K562 (cell line): ENCODE measurements around the gene PODXL. TPM values are rescaled to one million over a fixed set of nuclear protein-coding genes. Genes with fewer than 3 reads are reported as not detected.

ENCODE experiments used
- ATAC-seq: fragments of 200-7000 bp; cut with Tn5 transposase; 3 replicates; pipeline ENCODE4 v1.9.1; 2020; ENCODE audit warnings: moderate library complexity
- BruUV-seq: library from RNA; stranded (reverse); fragments of 400-500 nt; replicated peaks from 2 replicates; lab custom pipeline; 2021; lab: Mats Ljungman, UMichigan
- CTCF ChIA-PET: fragments of 300-600 bp; formaldehyde crosslinking; extraction: SDS; loops from one replicate; lab custom pipeline; 2021; ENCODE audit warnings: low intra/inter-chr PET ratio; lab: Yijun Ruan, JAX
- POLR2A ChIA-PET: fragments of 300-600, 350-650 bp; sonication (Branson Sonifier 250); formaldehyde crosslinking; extraction: SDS; loops from one replicate; lab custom pipeline; 2021; ENCODE audit warnings: antibody characterized with exemption, inconsistent platforms; lab: Yijun Ruan, JAX
- DNase-seq, 4 experiments: peaks; one replicate each; pipeline versions ENCODE4 v3.0.0 to v3.0.0-alpha.2; 2011 to 2018; ENCODE audit warnings: low spot score in 3 of 4, mixed read lengths in 3 of 4; ENCODE audit errors: extremely low read depth in 1 of 4
- FAIRE-seq: peaks from 2 replicates; lab custom pipeline; 2011; peaks lifted over from hg19 to GRCh38; lab: Jason Lieb, UNC
- H2AFZ ChIP-seq: 2 replicates; pipeline ENCODE4 v1.6.0; 2011; ENCODE audit warnings: low read depth, low read length, control low read depth, inconsistent platforms
- H3K27ac ChIP-seq: fragments of 200-600 bp; 3 replicates; pipeline ENCODE4 v1.8.0; 2011; ENCODE audit warnings: low read depth, mild to moderate bottlenecking, control low read depth, inconsistent platforms, low read length, moderate library complexity, mixed read lengths; ENCODE audit errors: extremely low read depth
- H3K27me3 ChIP-seq, 2 experiments: fragments of 300-600 bp in 1 of 2; 2 replicates in 1 of 2; 3 replicates in 1 of 2; pipeline versions ENCODE4 v1.6.0 to v1.8.0; 2011; ENCODE audit warnings: inconsistent platforms in 2 of 2, low read length in 2 of 2, mild to moderate bottlenecking in 1 of 2, mixed read lengths in 1 of 2, moderate library complexity in 1 of 2; ENCODE audit not compliant: control insufficient read depth in 2 of 2, insufficient read depth in 2 of 2
- H3K36me3 ChIP-seq: fragments of 300-600 bp; 3 replicates; pipeline ENCODE4 v1.8.0; 2011; ENCODE audit warnings: mild to moderate bottlenecking, low read length, inconsistent platforms; ENCODE audit not compliant: control insufficient read depth, insufficient read depth
- H3K4me1 ChIP-seq, 2 experiments: fragments of 200-600 bp in 1 of 2; replicated peaks in 1 of 2; 2 replicates in 1 of 2; 3 replicates in 1 of 2; pipeline versions ENCODE4 v1.5.1 to v1.8.0; 2011; ENCODE audit warnings: inconsistent platforms in 2 of 2, low read length in 2 of 2, mild to moderate bottlenecking in 1 of 2, mixed read lengths in 1 of 2, moderate library complexity in 1 of 2; ENCODE audit not compliant: control insufficient read depth in 2 of 2, insufficient read depth in 2 of 2
- H3K4me2 ChIP-seq: 2 replicates; pipeline ENCODE4 v1.6.1; 2011; ENCODE audit warnings: low read length, control low read depth, inconsistent platforms, mixed read lengths; ENCODE audit not compliant: insufficient read depth
- H3K4me3 ChIP-seq: fragments of 200-600 bp; sonication (generic), shearing (Covaris generic); 2 replicates; pipeline ENCODE4 v1.5.1; 2016; ENCODE audit warnings: control low read depth, inconsistent platforms
- H3K79me2 ChIP-seq: fragments of 200-600 bp; 3 replicates; pipeline ENCODE4 v1.8.0; 2011; ENCODE audit warnings: low read length, inconsistent platforms; ENCODE audit not compliant: control insufficient read depth, insufficient read depth
- H3K9ac ChIP-seq, 2 experiments: 2 replicates each; pipeline versions ENCODE4 v1.6.0 to v1.6.1; 2011; ENCODE audit warnings: low read depth in 2 of 2, low read length in 2 of 2, control low read depth in 1 of 2, inconsistent platforms in 1 of 2, mild to moderate bottlenecking in 1 of 2, mixed read lengths in 1 of 2; ENCODE audit not compliant: insufficient read depth in 1 of 2
- H3K9me1 ChIP-seq: one replicate; pipeline ENCODE4 v1.6.0; 2011; ENCODE audit warnings: inconsistent platforms, mild to moderate bottlenecking, low read length, moderate library complexity; ENCODE audit not compliant: control insufficient read depth, insufficient read depth
- H3K9me3 ChIP-seq: replicated peaks from 2 replicates; pipeline ENCODE4 v1.5.1; 2011; ENCODE audit warnings: low read depth, low read length, inconsistent platforms; ENCODE audit not compliant: control insufficient read depth, insufficient read depth
- H4K20me1 ChIP-seq: replicated peaks from 2 replicates; pipeline ENCODE4 v1.6.1; 2011; ENCODE audit warnings: low read length, inconsistent platforms, mixed read lengths; ENCODE audit not compliant: control insufficient read depth, insufficient read depth
- EGR1 ChIP-seq: fragments of 450-650 bp; conservative IDR thresholded peaks from 2 replicates; pipeline ENCODE4 v1.6.1; 2017; ENCODE audit warnings: mild to moderate bottlenecking
- ETV6 ChIP-seq, 3 experiments: fragments of 150-350 bp in 1 of 3; sonication (generic) in 1 of 3; formaldehyde crosslinking in 1 of 3; IDR thresholded peaks; 2 replicates each; pipeline versions ENCODE4 v1.6.1 to v1.8.0; 2014 to 2022; ENCODE audit warnings: borderline replicate concordance in 2 of 3, low read depth in 2 of 3, antibody characterized with exemption in 1 of 3, low read length in 1 of 3, mild to moderate bottlenecking in 1 of 3, missing genetic modification reagents in 1 of 3
- LEF1 ChIP-seq: fragments of 450-650 bp; IDR thresholded peaks from 2 replicates; pipeline ENCODE4 v1.6.1; 2016; ENCODE audit warnings: mild to moderate bottlenecking
- NFXL1 ChIP-seq: fragments of 450-650 bp; formaldehyde crosslinking; IDR thresholded peaks from 2 replicates; pipeline ENCODE4 v1.4.0; 2021; ENCODE audit warnings: mild to moderate bottlenecking
- PKNOX1 ChIP-seq: fragments of 450-650 bp; IDR thresholded peaks from 2 replicates; pipeline ENCODE4 v1.6.1; 2016
- ZBTB12 ChIP-seq: fragments of 250-450 bp; sonication (Bioruptor Pico); IDR thresholded peaks from 2 replicates; pipeline ENCODE4 v1.4.0; 2020
- ZNF507 ChIP-seq: conservative IDR thresholded peaks from 2 replicates; pipeline ENCODE4 v1.6.1; 2017; ENCODE audit warnings: missing genetic modification characterization, missing compliant biosample characterization
- ZNF583 ChIP-seq: fragments of 250-450 bp; sonication (Bioruptor Pico); IDR thresholded peaks from 2 replicates; pipeline ENCODE4 v1.4.0; 2020
- WGBS: fragments of 100-300 bp; shearing (Covaris generic); methylation state at CpG from one replicate; pipeline ENCODE4 v1.1.6; 2016; ENCODE audit warnings: low coverage, mixed read lengths; ENCODE audit not compliant: insufficient coverage; ENCODE audit errors: missing lambda C conversion rate; 5-methylcytosine and 5-hydroxymethylcytosine counted together
- in situ Hi-C: fragments of 300-500 bp; cut with MboI; formaldehyde crosslinking; loops from 4 replicates; pipeline ENCODE4 v1.15.0; 2018; ENCODE audit warnings: inconsistent platforms, mixed read lengths
- intact Hi-C: fragments of 100-400 bp; cut with micrococcal nuclease; formaldehyde crosslinking; loops from 2 replicates; pipeline ENCODE4 v1.14.2; 2022
- polyA plus RNA-seq, 8 experiments: library from polyadenylated mRNA; depleted of rRNA in 4 of 8; stranded (reverse) in 5 of 8; unstranded in 3 of 8; fragments of >200 nt; fragmentation: Nextera tagmentation in 2 of 8; fragmentation: Illumina TruSeq in 1 of 8; extraction: Ambion mirVana in 2 of 8; extraction: Trizol in 1 of 8; gene quantifications; 2 replicates each; pipeline versions ENCODE4 v1.2.1 to v1.2.3, GENCODE V29; 2011 to 2014; ENCODE audit warnings: inconsistent platforms in 1 of 8, missing spikeins in 1 of 8
- total RNA-seq, 7 experiments: library from RNA; depleted of rRNA in 6 of 7; stranded (reverse); fragments of >200 nt in 6 of 7; fragmentation: Illumina TruSeq in 2 of 7; extraction: Trizol in 2 of 7; gene quantifications; 2 replicates each; pipeline versions ENCODE4 v1.2.1 to v1.2.3, GENCODE V29; 2011 to 2021; ENCODE audit warnings: low replicate concordance in 1 of 7
- TF ChIP-seq, protein P1 (sequence below), 2 experiments: fragments of 450-650 bp in 1 of 2; sonication (generic) in 1 of 2; formaldehyde crosslinking in 1 of 2; IDR thresholded peaks; 2 replicates each; pipeline versions ENCODE4 v1.7.1 to v1.9.0; 2016 to 2022; ENCODE audit warnings: inconsistent platforms in 1 of 2, mild to moderate bottlenecking in 1 of 2, missing genetic modification reagents in 1 of 2

PODXL gene
- total and polyA plus RNA-seq, 9 of the 15 experiments (the other 6 are each of a cell fraction or from before 2014, with no cell fraction given), result 0.01 to 0.73 (median 0.07) TPM

- H3K27me3 ChIP-seq, result peaks cover 40 to 62% of the 10 kb centered on the region in 2 experiments
- H2AFZ ChIP-seq, result no peak overlapping the region
- no peaks in the 10 kb centered on the region for H3K36me3 ChIP-seq
- BruUV-seq, result no TSS peak
- FAIRE-seq, result no peak
- peaks cover 4 to 12% of the 10 kb centered on the region in 2 experiments; a peak in 3 of 5 replicates for H3K4me1 ChIP-seq
- ChIA-PET CTCF (interaction anchor here (0.5 to 2.1 kb wide), 2 partner anchors 146 to 187 kb away, joined by 5 to 31 read pairs; no protein-coding TSS in a partner anchor), POLR2A (interaction anchor here (0.5 to 1.3 kb wide), 3 partner anchors 13 to 331 kb away, joined by 3 to 5 read pairs (median 4); no protein-coding TSS in a partner anchor)
- no peak for ATAC-seq
- H3K79me2 ChIP-seq, result no peaks in the 10 kb centered on the region
- H3K4me3 ChIP-seq, result no peak overlapping the region
- peaks cover 4% of the 10 kb centered on the region for H3K9me1 ChIP-seq
- in situ Hi-C loops (loop anchor here (10.0 kb wide), 1 partner anchor 146 kb away; no protein-coding TSS in a partner anchor), intact Hi-C loops (loop anchor here (1.0 to 5.0 kb wide), 3 partner anchors 38 to 632 kb away; no protein-coding TSS in a partner anchor)
- H3K9ac ChIP-seq, result no peak overlapping the region
- H3K4me2 ChIP-seq, result no peak overlapping the region
- no peaks in the 10 kb centered on the region for H3K9me3 ChIP-seq
- H3K27ac ChIP-seq, result no peak overlapping the region
- H4K20me1 ChIP-seq, result peaks cover 30% of the 10 kb centered on the region
- WGBS, result 10% methylated on average over 10 of the region's 10 CpGs
- no peak for DNase-seq
- no peak for TF ChIP-seq ZBTB12 (CRISPR knock-in tag)
- TF ChIP-seq LEF1, result no peak
- TF ChIP-seq EGR1, result no peak
- TF ChIP-seq ZNF507 (tag), result no peak
- TF ChIP-seq PKNOX1, result no peak
- TF ChIP-seq NFXL1 (CRISPR knock-in tag), result no peak
- TF ChIP-seq ZNF583 (CRISPR knock-in tag), result no peak
- no peak for TF ChIP-seq ETV6 (IDR thresholded peaks at IDR 0.05; ENCODE audit: borderline replicate concordance in 1 of 2, low read depth in 2 of 2, low read length in 1 of 2)
- TF ChIP-seq ETV6 (CRISPR knock-in tag; IDR thresholded peaks at IDR 0.05; ENCODE audit: borderline replicate concordance), result no peak
- TF ChIP-seq, protein P1, sequence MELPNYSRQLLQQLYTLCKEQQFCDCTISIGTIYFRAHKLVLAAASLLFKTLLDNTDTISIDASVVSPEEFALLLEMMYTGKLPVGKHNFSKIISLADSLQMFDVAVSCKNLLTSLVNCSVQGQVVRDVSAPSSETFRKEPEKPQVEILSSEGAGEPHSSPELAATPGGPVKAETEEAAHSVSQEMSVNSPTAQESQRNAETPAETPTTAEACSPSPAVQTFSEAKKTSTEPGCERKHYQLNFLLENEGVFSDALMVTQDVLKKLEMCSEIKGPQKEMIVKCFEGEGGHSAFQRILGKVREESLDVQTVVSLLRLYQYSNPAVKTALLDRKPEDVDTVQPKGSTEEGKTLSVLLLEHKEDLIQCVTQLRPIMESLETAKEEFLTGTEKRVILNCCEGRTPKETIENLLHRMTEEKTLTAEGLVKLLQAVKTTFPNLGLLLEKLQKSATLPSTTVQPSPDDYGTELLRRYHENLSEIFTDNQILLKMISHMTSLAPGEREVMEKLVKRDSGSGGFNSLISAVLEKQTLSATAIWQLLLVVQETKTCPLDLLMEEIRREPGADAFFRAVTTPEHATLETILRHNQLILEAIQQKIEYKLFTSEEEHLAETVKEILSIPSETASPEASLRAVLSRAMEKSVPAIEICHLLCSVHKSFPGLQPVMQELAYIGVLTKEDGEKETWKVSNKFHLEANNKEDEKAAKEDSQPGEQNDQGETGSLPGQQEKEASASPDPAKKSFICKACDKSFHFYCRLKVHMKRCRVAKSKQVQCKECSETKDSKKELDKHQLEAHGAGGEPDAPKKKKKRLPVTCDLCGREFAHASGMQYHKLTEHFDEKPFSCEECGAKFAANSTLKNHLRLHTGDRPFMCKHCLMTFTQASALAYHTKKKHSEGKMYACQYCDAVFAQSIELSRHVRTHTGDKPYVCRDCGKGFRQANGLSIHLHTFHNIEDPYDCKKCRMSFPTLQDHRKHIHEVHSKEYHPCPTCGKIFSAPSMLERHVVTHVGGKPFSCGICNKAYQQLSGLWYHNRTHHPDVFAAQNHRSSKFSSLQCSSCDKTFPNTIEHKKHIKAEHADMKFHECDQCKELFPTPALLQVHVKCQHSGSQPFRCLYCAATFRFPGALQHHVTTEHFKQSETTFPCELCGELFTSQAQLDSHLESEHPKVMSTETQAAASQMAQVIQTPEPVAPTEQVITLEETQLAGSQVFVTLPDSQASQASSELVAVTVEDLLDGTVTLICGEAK (IDR thresholded peaks at IDR 0.05), result no peak
- TF ChIP-seq, protein P1 (CRISPR knock-in tag; IDR thresholded peaks at IDR 0.05), result no peak
Observed at GRCh38 chr7:131508754-131509486, 47.5 kb downstream of the PODXL start.
